Epidermal melanocyte (primary cell): ENCODE data around the gene OR12D2.
A peak's percentile ranks its signal among the peaks of the same experiment; 100 is the strongest.
"Not testable (repeated sequence)": the region's sequence is repeated elsewhere in the genome, so short reads cannot be mapped to it uniquely, and the experiment has no call there.

Experiments
- DNase-seq: peaks from one replicate; pipeline ENCODE4 v3.0.0; 2011; ENCODE audit warnings: low spot score; ENCODE audit not compliant: insufficient read length

Gene OR12D2, protein sequence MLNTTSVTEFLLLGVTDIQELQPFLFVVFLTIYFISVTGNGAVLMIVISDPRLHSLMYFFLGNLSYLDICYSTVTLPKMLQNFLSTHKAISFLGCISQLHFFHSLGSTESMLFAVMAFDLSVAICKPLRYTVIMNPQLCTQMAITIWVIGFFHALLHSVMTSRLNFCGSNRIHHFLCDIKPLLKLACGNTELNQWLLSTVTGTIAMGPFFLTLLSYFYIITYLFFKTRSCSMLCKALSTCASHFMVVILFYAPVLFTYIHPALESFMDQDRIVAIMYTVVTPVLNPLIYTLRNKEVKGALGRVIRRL

DNA sequence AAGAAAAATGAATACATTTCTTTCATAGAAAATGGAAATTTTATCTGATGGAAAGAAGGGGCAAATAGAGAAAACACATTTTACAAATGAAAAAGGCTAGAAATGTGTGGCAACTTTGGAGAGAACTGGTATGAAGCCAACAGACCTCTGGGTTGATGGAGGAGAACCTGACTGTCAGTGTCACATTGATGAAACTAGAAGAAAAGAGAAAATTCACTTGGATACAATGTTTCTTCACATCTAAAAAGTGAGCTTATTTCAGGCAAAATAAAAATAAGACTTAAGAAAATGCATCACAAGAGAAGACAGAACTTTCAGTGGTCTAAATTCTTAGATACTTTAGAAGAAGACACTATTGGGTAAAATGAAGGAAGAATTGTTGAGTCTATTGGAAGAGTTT, at the start of gene OR12D2:
Gene OR12D2 (plus strand): TSS at position 301 of the 400 bp plus-strand sequence. CDS start 1,069 bp downstream, outside the sequence.
- DNase-seq, result no peak

GRCh38 chr6:29349348-29349747, 46.1 kb upstream of the OR12D2 start:
- DNase-seq, result not testable (repeated sequence)

DNA sequence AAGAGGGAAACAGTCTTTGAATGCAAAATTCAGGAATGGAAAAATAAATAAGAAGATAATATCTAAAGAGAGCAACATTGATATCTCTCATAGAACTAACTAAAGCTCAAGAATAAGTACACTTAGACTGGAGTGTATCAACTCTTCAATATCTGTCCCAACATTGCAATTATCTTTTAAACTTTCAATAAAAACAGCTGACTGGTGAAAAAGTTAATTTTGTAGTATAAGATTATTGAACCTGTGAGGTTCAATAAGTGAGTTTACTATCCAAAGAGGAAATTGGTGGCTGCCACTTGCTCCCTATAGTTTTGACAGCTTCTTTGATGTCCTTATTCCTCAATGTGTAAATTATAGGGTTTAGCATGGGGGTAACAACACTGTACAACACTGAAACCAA, 40.5 kb upstream of the OR12D2 start:
- DNase-seq, result no peak

DNA sequence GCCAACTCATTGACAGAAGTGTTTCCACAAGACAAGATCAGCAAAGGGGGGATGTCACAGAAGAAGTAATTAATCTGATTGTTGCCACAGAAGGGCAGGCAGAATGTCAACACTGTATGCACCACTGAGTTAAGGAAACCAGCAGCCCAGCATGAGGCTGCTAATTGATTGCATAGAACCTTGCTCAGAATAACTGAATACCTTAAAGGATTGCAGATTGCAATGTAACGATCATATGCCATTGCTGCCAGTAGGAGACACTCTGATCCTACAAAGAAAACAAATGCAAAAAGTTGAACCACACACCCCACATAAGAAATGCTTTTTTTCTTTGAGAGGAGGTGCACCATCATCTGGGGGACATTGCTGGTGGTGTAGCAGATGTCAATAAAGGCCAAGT, 39.8 kb upstream of the OR12D2 start:
- DNase-seq, result no peak

GRCh38 chr6:29368765-29369164, 26.7 kb upstream of the OR12D2 start, which contains the start of gene OR5V1:
Gene OR5V1, minus strand, starts transcription at chr6:29368865. Its CDS starts 12,670 bp downstream, at chr6:29356195.
- DNase-seq, result no peak

DNA sequence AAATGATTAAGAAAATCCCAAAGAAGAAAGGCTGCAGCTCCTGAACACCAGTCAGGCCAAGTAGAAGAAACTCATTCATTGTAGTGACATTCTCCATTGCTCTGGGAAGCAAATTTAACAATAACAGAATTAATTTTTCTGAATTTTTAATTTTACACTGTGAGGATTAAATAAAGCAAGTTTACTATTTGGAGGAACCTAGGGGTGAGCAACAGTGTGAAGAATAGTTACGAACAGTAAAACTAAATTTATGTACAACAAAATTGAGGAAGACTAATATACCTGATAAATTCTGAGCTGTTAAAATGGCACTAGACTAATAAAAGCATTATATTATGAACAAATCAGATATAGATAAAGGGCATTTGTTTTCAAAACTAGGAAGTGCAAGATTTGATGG, 20.2 kb upstream of the OR12D2 start, which contains the start of gene OR12D3:
Gene OR12D3 (minus strand): TSS at position 101 of the 400 bp plus-strand sequence. CDS start 4 bp downstream, at position 97.
- DNase-seq, result no peak

DNA sequence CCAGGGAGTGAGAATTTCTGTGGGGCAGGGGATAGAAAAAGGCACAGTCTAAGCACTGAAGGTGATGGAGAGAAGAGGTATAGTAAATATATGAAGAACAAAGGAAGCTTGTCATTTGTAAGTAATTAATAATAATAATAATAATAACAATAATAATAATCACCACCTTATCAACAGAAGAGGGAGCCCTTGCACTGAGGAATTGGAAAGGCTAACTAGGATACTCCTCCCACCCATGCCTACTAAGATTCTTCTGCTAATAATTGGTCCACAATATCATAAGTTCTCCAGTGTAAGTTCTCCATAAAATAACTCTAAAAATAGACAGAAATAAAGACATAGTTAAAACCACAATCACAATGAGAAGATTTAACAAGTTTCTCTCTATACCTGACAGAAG, 19.4 kb upstream of the OR12D2 start:
- DNase-seq, result no peak

GRCh38 chr6:29388533-29388932, 6.9 kb upstream of the OR12D2 start:
- no peak for DNase-seq

GRCh38 chr6:29399525-29399924, 4.1 kb downstream of the OR12D2 start:
- DNase-seq, result no peak

- DNase-seq, result no peak
These were observed 8.4 kb downstream of the OR12D2 start for GRCh38 chr6:29403801-29404200.

GRCh38 chr6:29414588-29414987, 19.2 kb downstream of the OR12D2 start, which contains the start of gene OR12D1:
Gene OR12D1, plus strand, starts transcription at chr6:29414928.
- no peak for DNase-seq

DNA sequence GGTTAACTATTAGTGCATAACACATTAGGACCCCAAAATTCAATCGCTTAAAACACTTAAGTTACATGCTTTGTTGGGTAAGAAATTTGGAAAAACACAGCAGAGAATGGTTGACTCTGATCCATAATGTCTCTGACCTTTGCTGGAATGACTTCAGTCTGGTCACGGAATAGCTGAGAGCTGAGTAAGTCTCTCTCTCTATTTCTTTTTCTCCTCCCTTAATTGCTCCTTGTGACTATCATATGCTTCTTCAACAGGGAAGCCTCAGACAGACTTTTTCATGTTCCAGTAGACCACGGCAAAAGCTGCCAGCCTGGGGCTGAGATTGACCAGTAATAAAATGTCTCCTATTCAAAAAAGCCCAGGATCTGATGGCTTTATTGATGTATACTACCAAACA, 24.1 kb downstream of the OR12D2 start:
- peak; percentile 24 for DNase-seq

GRCh38 chr6:29424168-29424567, 28.7 kb downstream of the OR12D2 start:
- no peak for DNase-seq

DNA sequence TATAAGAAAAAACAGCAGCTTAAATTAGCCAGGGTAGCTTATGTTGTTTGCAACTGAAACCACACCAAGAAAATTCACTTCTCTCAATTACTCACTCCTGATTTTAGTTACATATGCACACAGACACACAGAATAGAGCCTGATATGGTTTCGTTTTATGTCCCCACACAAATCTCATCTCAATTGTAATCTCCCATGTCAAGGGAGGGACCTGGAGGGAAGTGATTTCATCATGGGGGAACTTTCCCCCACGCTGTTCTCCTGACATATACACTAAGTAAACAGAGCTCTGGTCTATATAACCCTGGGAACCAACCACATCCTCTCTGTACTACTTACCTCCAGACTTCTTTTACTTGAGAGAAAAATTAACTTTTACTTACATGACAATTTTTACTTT, 29.1 kb downstream of the OR12D2 start:
- no peak for DNase-seq

DNA sequence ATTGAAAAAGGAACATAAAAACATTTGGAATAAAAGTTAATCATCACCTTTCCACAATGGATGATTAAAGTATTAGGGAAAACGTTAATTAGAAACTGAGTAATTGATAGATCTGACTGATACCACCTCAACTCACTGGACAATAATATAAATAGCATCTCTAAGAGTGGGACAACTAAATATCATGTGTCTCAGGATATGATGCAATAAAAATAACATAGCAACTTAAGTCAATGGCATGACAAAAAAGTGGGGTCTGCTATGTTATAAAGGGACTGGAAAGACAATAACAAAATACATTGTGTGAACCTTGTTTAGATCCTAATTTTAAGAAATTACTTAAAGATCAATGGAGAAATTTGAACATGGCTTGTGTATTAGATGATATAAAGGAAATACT, 29.6 kb downstream of the OR12D2 start:
- DNase-seq, result no peak

- DNase-seq, result no peak
These were observed 31.2 kb downstream of the OR12D2 start for GRCh38 chr6:29426654-29427053.

DNA sequence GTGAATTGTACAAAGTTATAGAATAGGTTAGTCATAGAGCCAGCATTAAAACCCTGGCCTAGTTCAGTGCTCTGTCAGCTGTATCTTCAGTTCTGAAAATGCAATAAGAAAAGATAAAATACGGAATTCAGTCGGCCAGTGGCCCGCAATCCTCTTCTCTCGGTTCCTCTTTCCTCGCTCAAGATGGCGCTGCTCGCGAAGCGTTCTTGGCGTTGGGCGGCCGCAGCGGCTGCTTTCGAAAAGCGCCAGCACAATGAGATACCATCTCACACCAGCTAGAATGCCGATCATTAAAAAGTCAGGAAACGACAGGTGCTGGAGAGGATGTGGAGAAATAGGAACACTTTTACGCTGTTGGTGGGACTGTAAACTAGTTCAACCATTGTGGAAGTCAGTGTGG, 41.3 kb downstream of the OR12D2 start:
- not testable (repeated sequence) for DNase-seq

GRCh38 chr6:29439006-29439405, 43.6 kb downstream of the OR12D2 start, which contains the start of gene OR10C1:
Gene OR10C1, plus strand, starts transcription at chr6:29439306. Its CDS starts 710 bp downstream, at chr6:29440016.
- no peak for DNase-seq

DNA sequence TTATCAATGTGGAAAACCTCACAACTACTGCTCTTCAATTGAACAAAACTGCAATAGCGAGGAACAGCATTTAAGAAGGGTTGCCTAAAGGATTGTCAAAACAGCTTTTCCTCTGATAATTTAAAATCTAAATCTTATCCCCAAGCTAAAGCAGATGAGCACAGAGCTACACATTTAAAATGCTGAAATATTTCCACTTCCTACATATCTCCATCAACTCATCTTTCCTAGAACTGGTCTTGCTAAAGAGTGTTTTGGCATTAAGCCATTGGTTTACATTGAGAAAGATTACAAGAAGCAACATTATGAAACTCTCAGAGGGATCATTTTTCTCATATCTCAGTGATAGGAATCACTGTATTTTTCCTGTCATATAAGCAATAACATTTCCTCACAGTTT, 47.3 kb downstream of the OR12D2 start:
- DNase-seq, result no peak

- DNase-seq, result not testable (repeated sequence)
These were observed 48.6 kb downstream of the OR12D2 start for GRCh38 chr6:29444031-29444430.
